Naive thymus-derived CD8-positive, alpha-beta T cell (primary cell): ENCODE results near the gene CYP2C19. TPM values are rescaled to one million over a fixed set of nuclear protein-coding genes. Genes with fewer than 3 reads are reported as not detected.
"Not testable (repeated sequence)": the region's sequence is repeated elsewhere in the genome, so short reads cannot be mapped to it uniquely, and the experiment has no call there.

ENCODE experiments used
- ATAC-seq, 2 donors: fragments of 150-1000 bp; cut with Tn5 transposase in 1 of 2; sonication (Bioruptor Pico), chemical (Tn5 transposase) in 1 of 2; 1 replicate in 1 of 2; 2 replicates in 1 of 2; pipeline ENCODE4 v1.10.0; 2021; ENCODE audit warnings: mild to moderate bottlenecking in 2 of 2, moderate library complexity in 2 of 2
- POLR2A ChIA-PET: fragments of 350-600 bp; sonication (Branson Sonifier 250); formaldehyde crosslinking; loops from one replicate; lab custom pipeline; 2021; ENCODE audit warnings: antibody characterized with exemption; lab: Charles Lee
- DNase-seq, 10 donors: peaks; one replicate each; pipeline versions ENCODE4 v3.0.0 to v3.0.0-alpha.2; 2020 to 2022
- H3K27ac Mint-ChIP-seq, 10 donors: one replicate each; pipeline ENCODE4 v1.8.0; 2020 to 2022; ENCODE audit warnings: mild to moderate bottlenecking in 10 of 10, mixed read lengths in 10 of 10, moderate library complexity in 4 of 10, inconsistent platforms in 1 of 10
- H3K27me3 Mint-ChIP-seq, 5 donors: one replicate each; pipeline ENCODE4 v1.8.0; 2021 to 2022; ENCODE audit warnings: mixed read lengths in 5 of 5
- H3K36me3 Mint-ChIP-seq, 3 donors: one replicate each; pipeline ENCODE4 v1.8.0; 2020 to 2022; ENCODE audit warnings: mixed read lengths in 3 of 3, mild to moderate bottlenecking in 2 of 3, inconsistent platforms in 1 of 3
- H3K4me1 Mint-ChIP-seq, 4 donors: one replicate each; pipeline ENCODE4 v1.8.0; 2021 to 2022; ENCODE audit warnings: mixed read lengths in 4 of 4
- H3K4me3 Mint-ChIP-seq, 10 donors: one replicate each; pipeline ENCODE4 v1.8.0; 2020 to 2022; ENCODE audit warnings: mild to moderate bottlenecking in 10 of 10, mixed read lengths in 10 of 10, moderate library complexity in 6 of 10, inconsistent platforms in 1 of 10
- H3K9me3 Mint-ChIP-seq, 9 donors: one replicate each; pipeline ENCODE4 v1.8.0; 2020 to 2022; ENCODE audit warnings: mixed read lengths in 9 of 9, mild to moderate bottlenecking in 3 of 9, inconsistent platforms in 1 of 9, moderate library complexity in 1 of 9
- polyA plus RNA-seq, 3 donors: library from polyadenylated mRNA; unstranded; fragments of 300-500 nt; fragmentation: Illumina TruSeq; gene quantifications; one replicate each; pipeline ENCODE4 v1.2.3, GENCODE V29; 2021
- total RNA-seq, 8 experiments: library from RNA in 2 of 8; stranded (reverse) in 2 of 8; gene quantifications; one replicate each; pipeline ENCODE4 v1.2.3 and lab custom pipeline; 2021 to 2026

Gene CYP2C19
- total and polyA plus RNA-seq, 5 experiments from 2014 or later: not detected

- H3K4me1 Mint-ChIP-seq, ATAC-seq, DNase-seq, H3K27ac Mint-ChIP-seq, H3K36me3 Mint-ChIP-seq, H3K27me3 Mint-ChIP-seq, H3K4me3 Mint-ChIP-seq, POLR2A ChIA-PET: not testable (repeated sequence)
- peaks cover 5 to 53% (median 22%) of the 10 kb centered on the region in 9 donors for H3K9me3 Mint-ChIP-seq
Measured at GRCh38 chr10:94800551-94800950, 38.1 kb downstream of the CYP2C19 start.

GRCh38 chr10:94803307-94803706 lies 40.8 kb downstream of the CYP2C19 start:
- no peak overlapping the region for H3K4me3 Mint-ChIP-seq
- H3K36me3 Mint-ChIP-seq: no peaks in the 10 kb centered on the region
- peaks cover 4 to 46% (median 10%) of the 10 kb centered on the region in 9 donors for H3K9me3 Mint-ChIP-seq
- DNase-seq (no peak), ATAC-seq (no peak)
- no peak overlapping the region for H3K27ac Mint-ChIP-seq
- POLR2A ChIA-PET: no interaction called here
- no peaks in the 10 kb centered on the region for H3K27me3 Mint-ChIP-seq
- H3K4me1 Mint-ChIP-seq: no peaks in the 10 kb centered on the region

DNA sequence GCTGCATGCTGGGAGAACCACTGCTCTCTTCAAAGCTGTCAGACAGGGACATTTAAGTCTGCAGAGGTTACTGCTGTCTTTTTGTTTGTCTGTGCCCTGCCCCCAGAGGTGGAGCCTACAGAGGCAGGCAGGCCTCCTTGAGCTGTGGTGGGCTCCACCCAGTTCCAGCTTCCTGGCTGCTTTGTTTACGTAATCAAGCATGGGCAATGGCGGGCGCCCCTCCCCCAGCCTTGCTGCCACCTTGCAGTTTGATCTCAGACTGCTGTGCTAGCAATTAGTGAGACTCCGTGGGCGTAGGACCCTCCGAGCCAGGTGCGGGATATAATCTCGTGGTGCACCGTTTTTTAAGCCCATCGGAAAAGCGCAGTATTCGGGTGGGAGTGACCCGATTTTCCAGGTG lies 67.5 kb downstream of the CYP2C19 start:
- peaks cover 7 to 28% (median 16%) of the 10 kb centered on the region in 9 donors for H3K9me3 Mint-ChIP-seq
- H3K27me3 Mint-ChIP-seq, H3K27ac Mint-ChIP-seq, ATAC-seq, H3K4me1 Mint-ChIP-seq, DNase-seq, H3K36me3 Mint-ChIP-seq, H3K4me3 Mint-ChIP-seq, POLR2A ChIA-PET: not testable (repeated sequence)

- peaks cover 0 to 3% (median 0%) of the 10 kb centered on the region in 5 donors for H3K27me3 Mint-ChIP-seq
- peaks cover 0 to 21% (median 3%) of the 10 kb centered on the region in 9 donors for H3K9me3 Mint-ChIP-seq
- ATAC-seq (no peak), DNase-seq (no peak)
- no peaks in the 10 kb centered on the region for H3K36me3 Mint-ChIP-seq
- no peaks in the 10 kb centered on the region for H3K4me1 Mint-ChIP-seq
- no peak overlapping the region for H3K4me3 Mint-ChIP-seq
- POLR2A ChIA-PET: no interaction called here
- H3K27ac Mint-ChIP-seq: no peak overlapping the region
Measured at GRCh38 chr10:94846204-94846603, 83.7 kb downstream of the CYP2C19 start.

- DNase-seq (no peak), ATAC-seq (no peak)
- peaks cover 0 to 3% (median 0%) of the 10 kb centered on the region in 5 donors for H3K27me3 Mint-ChIP-seq
- POLR2A ChIA-PET: no interaction called here
- H3K27ac Mint-ChIP-seq: no peak overlapping the region
- H3K9me3 Mint-ChIP-seq: peaks cover 0 to 23% (median 2%) of the 10 kb centered on the region in 9 donors
- no peaks in the 10 kb centered on the region for H3K4me1 Mint-ChIP-seq
- H3K4me3 Mint-ChIP-seq: no peak overlapping the region
- H3K36me3 Mint-ChIP-seq: no peaks in the 10 kb centered on the region
Measured at GRCh38 chr10:94850766-94851165, 88.3 kb downstream of the CYP2C19 start.

GRCh38 chr10:94851263-94851662 lies 88.8 kb downstream of the CYP2C19 start:
- Mint-ChIP-seq H3K27ac (no peak overlapping the region), H3K4me3 (no peak overlapping the region), H3K4me1 (no peaks in the 10 kb centered on the region), H3K9me3 (peaks cover 0 to 23% (median 2%) of the 10 kb centered on the region in 9 donors), H3K27me3 (peaks cover 0 to 3% (median 0%) of the 10 kb centered on the region in 5 donors), H3K36me3 (no peaks in the 10 kb centered on the region)
- POLR2A ChIA-PET: no interaction called here
- ATAC-seq (no peak), DNase-seq (no peak)

- ATAC-seq (no peak), DNase-seq (no peak)
- Mint-ChIP-seq H3K27me3 (peaks cover 0 to 3% (median 0%) of the 10 kb centered on the region in 5 donors), H3K4me1 (no peaks in the 10 kb centered on the region), H3K36me3 (no peaks in the 10 kb centered on the region), H3K9me3 (peaks cover 0 to 31% (median 2%) of the 10 kb centered on the region in 9 donors), H3K4me3 (no peak overlapping the region), H3K27ac (no peak overlapping the region)
- POLR2A ChIA-PET: no interaction called here
Measured at GRCh38 chr10:94852438-94852837, 90.0 kb downstream of the CYP2C19 start.

DNA sequence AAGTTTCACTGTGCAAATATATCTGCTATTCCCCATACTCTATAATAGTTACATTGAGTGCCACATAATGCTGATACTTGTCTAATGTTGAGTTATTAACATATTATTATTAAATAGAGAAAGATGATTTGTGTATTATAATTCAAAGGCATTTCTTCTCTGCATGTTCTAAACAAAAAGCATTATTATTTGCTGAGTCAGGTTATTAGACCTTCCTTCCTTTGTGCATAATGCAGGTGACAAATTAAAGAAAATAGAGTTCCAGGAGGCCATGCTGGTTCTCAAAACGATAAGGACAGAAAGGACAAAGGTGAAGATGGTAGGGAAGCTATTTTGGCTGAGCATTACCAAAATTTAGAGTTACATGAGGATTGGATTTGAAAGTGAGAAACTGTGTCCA lies 90.6 kb downstream of the CYP2C19 start:
- Mint-ChIP-seq H3K27ac (no peak overlapping the region), H3K4me1 (no peaks in the 10 kb centered on the region), H3K9me3 (peaks cover 0 to 36% (median 3%) of the 10 kb centered on the region in 9 donors), H3K27me3 (peaks cover 0 to 3% (median 0%) of the 10 kb centered on the region in 5 donors), H3K36me3 (no peaks in the 10 kb centered on the region), H3K4me3 (no peak overlapping the region)
- DNase-seq (no peak), ATAC-seq (no peak)
- POLR2A ChIA-PET: no interaction called here

- no peaks in the 10 kb centered on the region for H3K4me1 Mint-ChIP-seq
- H3K27me3 Mint-ChIP-seq: peaks cover 0 to 1% (median 0%) of the 10 kb centered on the region in 5 donors
- no peak overlapping the region for H3K4me3 Mint-ChIP-seq
- no peak for ATAC-seq
- H3K9me3 Mint-ChIP-seq: peaks cover 0 to 21% (median 2%) of the 10 kb centered on the region in 9 donors
- POLR2A ChIA-PET: no interaction called here
- no peak overlapping the region for H3K27ac Mint-ChIP-seq
- no peak for DNase-seq
- no peaks in the 10 kb centered on the region for H3K36me3 Mint-ChIP-seq
Measured at GRCh38 chr10:94858005-94858404, 95.5 kb downstream of the CYP2C19 start.

GRCh38 chr10:94859086-94859485 lies 96.6 kb downstream of the CYP2C19 start:
- no peaks in the 10 kb centered on the region for H3K36me3 Mint-ChIP-seq
- H3K27ac Mint-ChIP-seq: no peak overlapping the region
- ATAC-seq: no peak
- H3K9me3 Mint-ChIP-seq: peaks cover 0 to 32% (median 11%) of the 10 kb centered on the region in 9 donors
- no peaks in the 10 kb centered on the region for H3K27me3 Mint-ChIP-seq
- no peaks in the 10 kb centered on the region for H3K4me1 Mint-ChIP-seq
- POLR2A ChIA-PET: no interaction called here
- DNase-seq: no peak
- no peak overlapping the region for H3K4me3 Mint-ChIP-seq

DNA sequence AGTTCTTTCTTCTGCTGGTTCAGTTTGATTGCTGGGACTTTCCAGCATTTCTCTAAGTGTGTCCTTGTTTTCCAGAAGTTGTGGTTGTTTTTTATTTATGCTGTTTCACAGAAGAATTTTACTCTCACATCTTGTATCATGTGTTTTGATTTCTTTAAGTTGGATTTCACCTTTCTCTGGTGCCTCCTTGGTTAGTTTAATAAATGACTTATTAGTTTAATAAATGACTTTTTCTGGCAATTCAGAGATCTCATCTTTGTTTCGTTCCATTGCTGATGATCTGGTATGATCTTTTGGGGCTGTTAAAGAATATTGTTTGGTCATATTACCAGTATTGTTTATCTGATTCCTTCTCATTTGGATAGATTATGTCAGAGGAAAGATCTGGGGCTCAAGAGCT lies 116.2 kb downstream of the CYP2C19 start:
- peaks cover 0 to 10% (median 0%) of the 10 kb centered on the region in 3 donors for H3K36me3 Mint-ChIP-seq
- no peak overlapping the region for H3K27ac Mint-ChIP-seq
- peaks cover 0 to 4% (median 0%) of the 10 kb centered on the region in 5 donors for H3K27me3 Mint-ChIP-seq

GRCh38 chr10:94879214-94879613 lies 116.7 kb downstream of the CYP2C19 start:
- no peak overlapping the region for H3K27ac Mint-ChIP-seq
- no peak overlapping the region for H3K4me3 Mint-ChIP-seq
- H3K9me3 Mint-ChIP-seq: peaks cover 0 to 27% (median 13%) of the 10 kb centered on the region in 9 donors
- peaks cover 0 to 10% (median 0%) of the 10 kb centered on the region in 3 donors for H3K36me3 Mint-ChIP-seq
- H3K4me1 Mint-ChIP-seq: no peaks in the 10 kb centered on the region
- POLR2A ChIA-PET: no interaction called here
- ATAC-seq: no peak
- DNase-seq: no peak
- peaks cover 0 to 4% (median 0%) of the 10 kb centered on the region in 5 donors for H3K27me3 Mint-ChIP-seq

More for the DNA sequence above, 116.2 kb downstream of the CYP2C19 start:
- Mint-ChIP-seq H3K4me1 (no peaks in the 10 kb centered on the region), H3K4me3 (no peak overlapping the region), H3K9me3 (peaks cover 0 to 27% (median 13%) of the 10 kb centered on the region in 9 donors)
- no peak for ATAC-seq
- no peak for DNase-seq
- POLR2A ChIA-PET: no interaction called here

DNA sequence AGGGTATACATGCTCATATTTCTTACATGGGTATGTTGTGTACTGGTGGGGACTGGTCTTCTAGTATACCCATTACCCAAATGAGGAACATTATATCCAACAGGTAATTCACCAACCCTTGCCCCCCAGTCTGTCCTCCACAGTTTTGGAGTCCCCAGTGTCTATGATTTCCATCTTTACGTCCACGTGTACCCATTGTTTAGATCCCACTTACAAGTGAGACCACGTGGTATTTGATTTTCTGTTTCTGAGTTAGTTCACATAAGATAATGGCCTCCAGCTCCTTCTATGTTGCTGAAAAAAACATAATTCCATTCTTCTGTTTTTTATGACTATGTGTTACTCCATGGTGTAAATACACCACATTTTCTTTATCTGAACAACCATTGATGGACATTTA lies 126.6 kb downstream of the CYP2C19 start:
- DNase-seq: no peak
- Mint-ChIP-seq H3K4me3 (no peak overlapping the region), H3K27me3 (no peaks in the 10 kb centered on the region), H3K27ac (no peak overlapping the region), H3K4me1 (no peaks in the 10 kb centered on the region), H3K36me3 (no peaks in the 10 kb centered on the region), H3K9me3 (peaks cover 0 to 13% (median 0%) of the 10 kb centered on the region in 9 donors)
- no peak for ATAC-seq
- POLR2A ChIA-PET: no interaction called here
